COLO829 (cell line): Measurements from ENCODE around the gene CHRNE.

ENCODE experiments used
- DNase-seq: peaks from one replicate; pipeline ENCODE4 v3.0.0; 2012; ENCODE audit warnings: low spot score

The CHRNE gene

DNA sequence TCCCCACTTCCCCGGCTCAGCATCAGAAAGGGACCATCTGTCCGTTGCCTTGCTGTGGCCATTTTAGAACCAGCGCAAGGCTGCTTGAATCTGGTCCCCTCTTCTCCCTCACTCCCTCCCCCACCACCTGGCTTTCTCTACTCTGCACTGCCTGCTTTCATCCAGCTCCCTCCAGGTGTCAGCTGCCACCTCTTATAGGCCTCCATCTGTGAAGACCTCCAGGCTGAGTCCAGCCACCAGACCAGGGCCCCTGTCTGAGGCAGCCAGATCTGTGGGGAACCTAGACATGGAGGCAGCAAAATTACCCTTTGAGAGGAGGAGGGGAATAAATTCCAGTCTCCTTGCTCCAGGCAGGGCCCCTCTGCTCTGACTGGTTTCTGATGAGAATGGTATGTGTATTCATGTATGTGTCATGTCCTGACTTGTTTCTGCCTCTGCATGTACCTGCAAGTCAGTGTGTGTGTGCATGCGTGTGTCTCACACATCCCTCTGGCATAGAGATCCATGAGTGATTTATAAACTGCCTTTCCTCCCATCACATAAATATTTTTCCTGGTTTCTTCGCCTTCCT is 48.7 kb downstream of the CHRNE start:
- no peak for DNase-seq

DNA sequence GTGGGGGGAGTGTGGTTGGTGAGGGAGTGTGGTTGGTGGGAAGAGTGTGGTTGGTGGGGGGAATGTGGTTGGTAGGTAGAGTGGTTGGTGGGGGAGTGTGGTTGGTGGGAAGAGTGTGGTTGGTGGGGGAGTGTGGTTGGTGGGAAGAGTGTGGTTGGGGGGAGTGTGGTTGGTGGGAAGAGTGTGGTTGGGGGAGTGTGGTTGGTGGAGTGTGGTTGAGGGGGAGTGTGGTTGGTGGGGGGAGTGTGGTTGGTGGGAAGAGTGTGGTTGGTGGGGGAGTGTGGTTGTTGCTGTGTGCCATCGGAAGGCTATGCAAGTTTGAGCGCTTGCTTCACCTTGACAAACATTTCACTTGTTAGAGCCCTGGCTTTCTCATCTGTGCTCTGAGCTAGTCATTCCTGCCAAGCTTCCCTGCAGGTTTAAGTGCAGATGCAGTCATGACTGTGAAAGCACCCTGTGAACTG is 49.7 kb downstream of the CHRNE start:
- DNase-seq, result no peak

GRCh38 chr17:4852567-4853207 is 50.2 kb downstream of the CHRNE start:
- no peak for DNase-seq

- DNase-seq, result no peak
Observed at GRCh38 chr17:4851084-4851483, 51.8 kb downstream of the CHRNE start.

- no peak for DNase-seq
Observed at GRCh38 chr17:4850246-4850645, 52.7 kb downstream of the CHRNE start.

GRCh38 chr17:4849011-4849536 is 53.8 kb downstream of the CHRNE start:
- no peak for DNase-seq
